ENCODE data around the gene TPM4. TPM values are rescaled to one million over a fixed set of nuclear protein-coding genes. Genes with fewer than 3 reads are reported as not detected.
A peak's percentile ranks its signal among the peaks of the same experiment; 100 is the strongest.

TPM4 gene
- total and polyA plus RNA-seq, 2 of the 8 experiments (the other 6 are each of a cell fraction or from before 2014, with no cell fraction given): 160 to 359 TPM

- POLR2A ChIA-PET (ENCODE audit: partially characterized antibody): interaction anchor here (0.6 to 37.0 kb wide), 5 partner anchors 11 to 56 kb away, joined by 3 to 582 read pairs (median 3); partner anchors contain the start of gene TPM4
- H3K4me2 ChIP-seq (ENCODE audit: insufficient read depth in 1 of 2, low read depth in 2 of 2, low read length in 2 of 2): no peak overlapping the region
- no peak overlapping the region for H3K56ac ChIP-seq (replicated peaks; ENCODE audit: insufficient read length, low read depth, low read length)
- H4K20me1 ChIP-seq (replicated peaks in 1 of 2; ENCODE audit: control insufficient read depth in 1 of 2, insufficient read depth in 2 of 2, low read length in 2 of 2): peaks cover 4 to 21% of the 10 kb centered on the region in 2 experiments
- 0 out of 7 replicates have a peak overlapping the region, but pooled peaks of 1 of the 4 experiments have one; percentile 6 for H3K9ac ChIP-seq (replicated peaks in 1 of 4; ENCODE audit: extremely low read depth in 1 of 4, low read depth in 3 of 4, low read length in 3 of 4)
- no peak overlapping the region for H4K91ac ChIP-seq (replicated peaks; ENCODE audit: insufficient read length, low read length)
- no peak overlapping the region for H3K14ac ChIP-seq (ENCODE audit: insufficient read length)
- H3K4ac ChIP-seq (replicated peaks; ENCODE audit: insufficient read length, low read depth, low read length): no peak overlapping the region
- TF ChIP-seq KDM4A (IDR thresholded peaks at IDR 0.05; ENCODE audit: low read depth, low read length, severe bottlenecking): no peak
- TF ChIP-seq BRCA1 (IDR thresholded peaks at IDR 0.05; ENCODE audit: low read depth, low read length): no peak
- TF ChIP-seq TAF1 (IDR thresholded peaks at IDR 0.05; ENCODE audit: low read depth, low read length): no peak
- no peak for TF ChIP-seq SIRT6 (IDR thresholded peaks at IDR 0.05; ENCODE audit: low read length)
- no peak for TF ChIP-seq CEBPB (IDR thresholded peaks at IDR 0.05; ENCODE audit: low read depth, low read length)
- no peak for TF ChIP-seq BCL11A (IDR thresholded peaks at IDR 0.05; ENCODE audit: low read depth in 2 of 2, low read length in 2 of 2)
- TF ChIP-seq JUN (IDR thresholded peaks at IDR 0.05; ENCODE audit: low read depth, low read length): no peak
- no peak for TF ChIP-seq CBX5 (IDR thresholded peaks at IDR 0.05; ENCODE audit: low read depth, low read length)
- TF ChIP-seq TAF7 (optimal IDR thresholded peaks at IDR 0.05; ENCODE audit: borderline replicate concordance, low read depth, low read length): no peak
- no peak overlapping the region for H3K23ac ChIP-seq (ENCODE audit: insufficient read length)
- no peak overlapping the region; the same call in 1 of the 2 replicates for H2BK5ac ChIP-seq (ENCODE audit: low read depth, low read length)
- H3K9me3 ChIP-seq (ENCODE audit: insufficient read depth in 2 of 2, low read depth in 1 of 2, low read length in 1 of 2): no peaks in the 10 kb centered on the region
- peaks cover 0 to 7% (median 2%) of the 10 kb centered on the region in 4 experiments; a peak in 5 of 7 replicates for H3K4me1 ChIP-seq (replicated peaks in 1 of 4; ENCODE audit: control insufficient read depth in 3 of 4, insufficient read depth in 4 of 4, low read length in 3 of 4)
- DNase-seq (ENCODE audit: low read depth in 1 of 2, low spot score in 2 of 2): no peak
- peaks cover 4% of the 10 kb centered on the region; the same call in 1 of the 2 replicates for H3K23me2 ChIP-seq (ENCODE audit: low read depth, low read length)
- H2AK5ac ChIP-seq (ENCODE audit: low read depth, low read length): no peak overlapping the region
- no peaks in the 10 kb centered on the region for H3K27me3 ChIP-seq (replicated peaks in 1 of 4; ENCODE audit: control insufficient read depth in 3 of 4, extremely low read depth in 1 of 4, insufficient read depth in 3 of 4, low read length in 3 of 4)
- peaks cover 9 to 19% (median 13%) of the 10 kb centered on the region in 4 experiments for H3K36me3 ChIP-seq (ENCODE audit: control insufficient read depth in 2 of 4, insufficient read depth in 4 of 4, low read length in 3 of 4)
- no peak overlapping the region for H2BK120ac ChIP-seq (replicated peaks; ENCODE audit: low read depth, low read length)
- H2BK20ac ChIP-seq (ENCODE audit: low read length): no peak overlapping the region
- H4K8ac ChIP-seq (ENCODE audit: extremely low read depth, insufficient read depth, low read length): no peak overlapping the region
- H3K79me1 ChIP-seq (ENCODE audit: low read depth, low read length): peaks cover 14% of the 10 kb centered on the region
- no peak overlapping the region for H2BK12ac ChIP-seq (ENCODE audit: low read depth, low read length)
- FAIRE-seq: no peak
- H2AFZ ChIP-seq (ENCODE audit: low read length): no peak overlapping the region
- no peak overlapping the region for H3K18ac ChIP-seq (ENCODE audit: extremely low read depth, low read length)
- WGBS, 2 experiments (ENCODE audit: extremely low coverage in 1 of 2, insufficient coverage in 1 of 2, insufficient read length in 1 of 2, insufficient replicate concordance in 2 of 2, low coverage in 1 of 2, low lambda C conversion rate in 2 of 2, missing lambda C conversion rate in 1 of 2): 88% methylated on average over 9 of the region's 9 CpGs; no CpG with 5 or more reads in 1 of the 2 experiments
- H4K5ac ChIP-seq (ENCODE audit: insufficient read length, low read depth, low read length): no peak overlapping the region
- no peak overlapping the region for H3K4me3 ChIP-seq (ENCODE audit: extremely low read depth in 1 of 4, insufficient read depth in 2 of 4, low read depth in 3 of 4, low read length in 4 of 4)
- CTCF ChIA-PET (ENCODE audit: partially characterized antibody): interaction anchor here (1.1 to 1.3 kb wide), 4 partner anchors 18 to 74 kb away, joined by 3 to 4 read pairs (median 4); partner anchors contain the start of gene FAM32A
- no peak overlapping the region for H3K27ac ChIP-seq (ENCODE audit: low read depth, low read length)
- H2BK15ac ChIP-seq (ENCODE audit: low read length): no peak overlapping the region
- peaks cover 11 to 46% of the 10 kb centered on the region in 2 experiments for H3K79me2 ChIP-seq (ENCODE audit: control insufficient read depth in 1 of 2, insufficient read depth in 2 of 2, low read length in 2 of 2)
These were observed 39.2 kb downstream of the TPM4 start for GRCh38 chr19:16115301-16116039.
